Measurements from ENCODE around the gene CD6. TPM values are rescaled to one million over a fixed set of nuclear protein-coding genes. Genes with fewer than 3 reads are reported as not detected.

The CD6 gene
- total RNA-seq (2022): 0.23 TPM in 2 replicates
- percentile 7 among the genes with signal in this experiment for Bru-seq, nascent RNA
- percentile 7 among the genes with signal in this experiment for BruChase-seq, experiment 1, labeled RNA remaining after a 2-hour chase
- BruChase-seq, experiment 2, labeled RNA remaining after a 6-hour chase: percentile 2 among the genes with signal in this experiment
- long read RNA-seq: 0 reads

DNA sequence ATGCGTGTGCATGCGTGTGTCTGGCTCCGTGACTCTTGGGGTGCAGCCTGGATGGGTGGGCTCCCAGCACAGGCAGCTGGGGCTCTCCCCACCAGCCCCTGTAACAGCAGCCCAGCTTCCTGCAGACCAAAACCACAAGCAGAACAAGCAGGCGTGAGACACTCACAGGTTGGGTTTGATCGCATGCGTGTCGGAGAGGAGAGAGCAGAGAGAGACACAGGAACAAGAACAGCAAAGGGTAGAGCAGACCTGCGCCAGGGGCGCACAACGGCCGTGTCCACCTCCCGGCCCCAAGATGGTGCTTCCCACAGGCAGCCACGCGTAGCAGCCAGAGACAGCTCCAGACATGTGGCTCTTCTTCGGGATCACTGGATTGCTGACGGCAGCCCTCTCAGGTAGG, at the start of gene CD6:
Gene CD6 (plus strand): TSS at position 161 of the 400 bp plus-strand sequence. CDS start 186 bp downstream, at position 347.
- Mint-ChIP-seq H3K27me3 (ENCODE audit: insufficient read depth, unreplicated experiment) (no peaks in the 10 kb centered on the region), H3K4me1 (ENCODE audit: low read depth, unreplicated experiment) (no peaks in the 10 kb centered on the region), H3K4me3 (ENCODE audit: unreplicated experiment) (no peak within 1 kb of the TSS), H3K9me3 (ENCODE audit: unreplicated experiment) (peaks cover 21% of the 10 kb centered on the region), H3K36me3 (ENCODE audit: insufficient read depth, unreplicated experiment) (no peaks in the 10 kb centered on the region), H3K27ac (ENCODE audit: unreplicated experiment) (no peak within 1 kb of the TSS)
- peaks cover 18% of the 10 kb centered on the region for H3K9me3 ChIP-seq
- no peaks in the 10 kb centered on the region for H3K36me3 ChIP-seq (ENCODE audit: control insufficient read depth, insufficient read depth, low read length)
- CTCF ChIA-PET: no interaction called here
- DNase-seq: no peak
- intact Hi-C loops (cut with micrococcal nuclease; ENCODE audit: unreplicated experiment): no loop called here
- no peaks in the 10 kb centered on the region for H3K4me1 ChIP-seq
- BruUV-seq (replicated peaks): no TSS peak
- H3K4me3 ChIP-seq (ENCODE audit: low read depth, low read length): no peak within 1 kb of the TSS
- POLR2A ChIA-PET: interaction anchor here (0.6 kb wide), 1 partner anchor 45 kb away, joined by 3 read pairs; no protein-coding TSS in a partner anchor
- H3K27me3 ChIP-seq (replicated peaks; ENCODE audit: control insufficient read depth, insufficient read depth, low read length): no peaks in the 10 kb centered on the region
- TF ChIP-seq, protein P1, sequence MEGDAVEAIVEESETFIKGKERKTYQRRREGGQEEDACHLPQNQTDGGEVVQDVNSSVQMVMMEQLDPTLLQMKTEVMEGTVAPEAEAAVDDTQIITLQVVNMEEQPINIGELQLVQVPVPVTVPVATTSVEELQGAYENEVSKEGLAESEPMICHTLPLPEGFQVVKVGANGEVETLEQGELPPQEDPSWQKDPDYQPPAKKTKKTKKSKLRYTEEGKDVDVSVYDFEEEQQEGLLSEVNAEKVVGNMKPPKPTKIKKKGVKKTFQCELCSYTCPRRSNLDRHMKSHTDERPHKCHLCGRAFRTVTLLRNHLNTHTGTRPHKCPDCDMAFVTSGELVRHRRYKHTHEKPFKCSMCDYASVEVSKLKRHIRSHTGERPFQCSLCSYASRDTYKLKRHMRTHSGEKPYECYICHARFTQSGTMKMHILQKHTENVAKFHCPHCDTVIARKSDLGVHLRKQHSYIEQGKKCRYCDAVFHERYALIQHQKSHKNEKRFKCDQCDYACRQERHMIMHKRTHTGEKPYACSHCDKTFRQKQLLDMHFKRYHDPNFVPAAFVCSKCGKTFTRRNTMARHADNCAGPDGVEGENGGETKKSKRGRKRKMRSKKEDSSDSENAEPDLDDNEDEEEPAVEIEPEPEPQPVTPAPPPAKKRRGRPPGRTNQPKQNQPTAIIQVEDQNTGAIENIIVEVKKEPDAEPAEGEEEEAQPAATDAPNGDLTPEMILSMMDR (IDR thresholded peaks at IDR 0.05; ENCODE audit: insufficient read depth in 1 of 2, low read depth in 1 of 2, low read length in 1 of 2, severe bottlenecking in 1 of 2, unreplicated experiment in 1 of 2): no peak

- peaks cover 13% of the 10 kb centered on the region for H3K4me1 Mint-ChIP-seq (ENCODE audit: low read depth, unreplicated experiment)
- H3K4me1 ChIP-seq: peaks cover 28% of the 10 kb centered on the region
- H3K36me3 ChIP-seq (ENCODE audit: control insufficient read depth, insufficient read depth, low read length): no peaks in the 10 kb centered on the region
- H3K27me3 Mint-ChIP-seq (ENCODE audit: insufficient read depth, unreplicated experiment): no peaks in the 10 kb centered on the region
- ChIA-PET CTCF (interaction anchor here (0.5 kb wide), 2 partner anchors 135 to 1097 kb away, joined by 3 to 4 read pairs; no protein-coding TSS in a partner anchor), POLR2A (no interaction called here)
- H3K4me3 ChIP-seq (ENCODE audit: low read depth, low read length): no peak overlapping the region
- DNase-seq: no peak
- H3K27me3 ChIP-seq (replicated peaks; ENCODE audit: control insufficient read depth, insufficient read depth, low read length): no peaks in the 10 kb centered on the region
- no peak overlapping the region for H3K27ac Mint-ChIP-seq (ENCODE audit: unreplicated experiment)
- TF ChIP-seq, protein P1 (IDR thresholded peaks at IDR 0.05; ENCODE audit: insufficient read depth in 1 of 2, low read depth in 1 of 2, low read length in 1 of 2, severe bottlenecking in 1 of 2, unreplicated experiment in 1 of 2): no peak
- no peak overlapping the region for H3K4me3 Mint-ChIP-seq (ENCODE audit: unreplicated experiment)
- H3K36me3 Mint-ChIP-seq (ENCODE audit: insufficient read depth, unreplicated experiment): peaks cover 29% of the 10 kb centered on the region
- H3K9me3 Mint-ChIP-seq (ENCODE audit: unreplicated experiment): no peaks in the 10 kb centered on the region
- intact Hi-C loops (cut with micrococcal nuclease; ENCODE audit: unreplicated experiment): no loop called here
- no TSS peak for BruUV-seq (replicated peaks)
- H3K9me3 ChIP-seq: no peaks in the 10 kb centered on the region
These were observed 49.6 kb upstream of the CD6 start for GRCh38 chr11:60921777-60922335.

GRCh38 chr11:60922906-60923305, 48.6 kb upstream of the CD6 start:
- TF ChIP-seq, protein P1 (IDR thresholded peaks at IDR 0.05; ENCODE audit: insufficient read depth in 1 of 2, low read depth in 1 of 2, low read length in 1 of 2, severe bottlenecking in 1 of 2, unreplicated experiment in 1 of 2): no peak
- no peaks in the 10 kb centered on the region for H3K27me3 ChIP-seq (replicated peaks; ENCODE audit: control insufficient read depth, insufficient read depth, low read length)
- DNase-seq: peak in 1 of 2 experiments; percentile 28
- Mint-ChIP-seq H3K4me3 (ENCODE audit: unreplicated experiment) (no peak overlapping the region), H3K36me3 (ENCODE audit: insufficient read depth, unreplicated experiment) (peaks cover 29% of the 10 kb centered on the region), H3K4me1 (ENCODE audit: low read depth, unreplicated experiment) (peaks cover 13% of the 10 kb centered on the region), H3K9me3 (ENCODE audit: unreplicated experiment) (no peaks in the 10 kb centered on the region), H3K27ac (ENCODE audit: unreplicated experiment) (no peak overlapping the region), H3K27me3 (ENCODE audit: insufficient read depth, unreplicated experiment) (no peaks in the 10 kb centered on the region)
- ChIA-PET POLR2A (no interaction called here), CTCF (no interaction called here)
- H3K9me3 ChIP-seq: no peaks in the 10 kb centered on the region
- no peaks in the 10 kb centered on the region for H3K36me3 ChIP-seq (ENCODE audit: control insufficient read depth, insufficient read depth, low read length)
- no TSS peak for BruUV-seq (replicated peaks)
- intact Hi-C loops (cut with micrococcal nuclease; ENCODE audit: unreplicated experiment): no loop called here
- no peak overlapping the region for H3K4me3 ChIP-seq (ENCODE audit: low read depth, low read length)
- peaks cover 26% of the 10 kb centered on the region for H3K4me1 ChIP-seq
